Activated effector memory CD4-positive, alpha-beta T cell treated with Interleukin-2 at 50 U/mL for 16 hours (primary cell): ENCODE measurements around the gene ARID2.

Source experiments
- DNase-seq: peaks from one replicate; pipeline ENCODE4 v3.0.0-alpha.2; 2020

The ARID2 gene

GRCh38 chr12:45948546-45948945 lies 219.0 kb downstream of the ARID2 start:
- DNase-seq: no peak
